Measurements from ENCODE around the gene IQGAP2. TPM values are rescaled to one million over a fixed set of nuclear protein-coding genes. Genes with fewer than 3 reads are reported as not detected.

IQGAP2 gene
- total RNA-seq, 1 donor = 0.36 TPM

DNA sequence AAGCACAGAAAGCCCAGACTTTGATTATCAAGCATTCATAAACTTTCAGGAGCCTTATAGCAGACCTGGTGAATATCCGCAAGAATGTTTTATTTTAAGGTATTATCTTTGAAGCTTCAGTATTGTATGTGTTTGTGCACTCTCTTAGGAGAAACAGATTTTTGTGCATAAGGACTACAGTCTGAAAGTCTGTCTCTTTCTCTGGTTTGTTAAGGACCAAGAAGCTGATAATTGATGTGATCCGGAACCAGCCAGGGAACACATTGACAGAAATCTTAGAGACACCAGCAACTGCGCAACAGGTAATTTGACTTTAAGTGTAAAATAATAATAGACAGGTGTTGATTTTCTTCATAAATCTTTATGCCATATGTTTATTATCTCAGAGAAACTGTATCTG is 290.1 kb downstream of the IQGAP2 start:
- H3K27ac ChIP-seq (ENCODE audit: low read depth, low read length) = no peak overlapping the region
- TF ChIP-seq, protein P1, sequence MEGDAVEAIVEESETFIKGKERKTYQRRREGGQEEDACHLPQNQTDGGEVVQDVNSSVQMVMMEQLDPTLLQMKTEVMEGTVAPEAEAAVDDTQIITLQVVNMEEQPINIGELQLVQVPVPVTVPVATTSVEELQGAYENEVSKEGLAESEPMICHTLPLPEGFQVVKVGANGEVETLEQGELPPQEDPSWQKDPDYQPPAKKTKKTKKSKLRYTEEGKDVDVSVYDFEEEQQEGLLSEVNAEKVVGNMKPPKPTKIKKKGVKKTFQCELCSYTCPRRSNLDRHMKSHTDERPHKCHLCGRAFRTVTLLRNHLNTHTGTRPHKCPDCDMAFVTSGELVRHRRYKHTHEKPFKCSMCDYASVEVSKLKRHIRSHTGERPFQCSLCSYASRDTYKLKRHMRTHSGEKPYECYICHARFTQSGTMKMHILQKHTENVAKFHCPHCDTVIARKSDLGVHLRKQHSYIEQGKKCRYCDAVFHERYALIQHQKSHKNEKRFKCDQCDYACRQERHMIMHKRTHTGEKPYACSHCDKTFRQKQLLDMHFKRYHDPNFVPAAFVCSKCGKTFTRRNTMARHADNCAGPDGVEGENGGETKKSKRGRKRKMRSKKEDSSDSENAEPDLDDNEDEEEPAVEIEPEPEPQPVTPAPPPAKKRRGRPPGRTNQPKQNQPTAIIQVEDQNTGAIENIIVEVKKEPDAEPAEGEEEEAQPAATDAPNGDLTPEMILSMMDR (IDR thresholded peaks at IDR 0.05; ENCODE audit: extremely low read depth, low read depth, low read length) = no peak
- peaks cover 39% of the 10 kb centered on the region for H3K4me1 ChIP-seq (ENCODE audit: insufficient read depth, low read length)
- no peak overlapping the region for H3K4me2 ChIP-seq (ENCODE audit: insufficient read depth, low read length)
- no peak overlapping the region for H2AFZ ChIP-seq (ENCODE audit: low read length)
- H3K36me3 ChIP-seq (ENCODE audit: insufficient read depth, low read length) = no peaks in the 10 kb centered on the region
- H3K9me3 ChIP-seq (ENCODE audit: low read depth, low read length) = no peaks in the 10 kb centered on the region
- H4K20me1 ChIP-seq (ENCODE audit: insufficient read depth, low read length) = no peaks in the 10 kb centered on the region
- H3K79me2 ChIP-seq (ENCODE audit: insufficient read depth, low read length) = no peaks in the 10 kb centered on the region
- no peaks in the 10 kb centered on the region for H3K27me3 ChIP-seq (ENCODE audit: insufficient read depth, low read length)
- DNase-seq (ENCODE audit: insufficient read length, low spot score, missing footprints) = no peak
- no peak overlapping the region for H3K4me3 ChIP-seq (ENCODE audit: insufficient read depth, low read length)

- no peaks in the 10 kb centered on the region for H3K36me3 ChIP-seq (ENCODE audit: insufficient read depth, low read length)
- no peak overlapping the region for H3K4me3 ChIP-seq (ENCODE audit: insufficient read depth, low read length)
- H4K20me1 ChIP-seq (ENCODE audit: insufficient read depth, low read length) = no peaks in the 10 kb centered on the region
- no peaks in the 10 kb centered on the region for H3K27me3 ChIP-seq (ENCODE audit: insufficient read depth, low read length)
- DNase-seq (ENCODE audit: insufficient read length, low spot score, missing footprints) = no peak
- TF ChIP-seq, protein P1 (IDR thresholded peaks at IDR 0.05; ENCODE audit: extremely low read depth, low read depth, low read length) = no peak
- peaks cover 27% of the 10 kb centered on the region for H3K4me1 ChIP-seq (ENCODE audit: insufficient read depth, low read length)
- no peak overlapping the region for H3K4me2 ChIP-seq (ENCODE audit: insufficient read depth, low read length)
- no peak overlapping the region for H2AFZ ChIP-seq (ENCODE audit: low read length)
- no peaks in the 10 kb centered on the region for H3K9me3 ChIP-seq (ENCODE audit: low read depth, low read length)
- H3K79me2 ChIP-seq (ENCODE audit: insufficient read depth, low read length) = no peaks in the 10 kb centered on the region
- no peak overlapping the region for H3K27ac ChIP-seq (ENCODE audit: low read depth, low read length)
Measured at GRCh38 chr5:76694317-76694716, 291.2 kb downstream of the IQGAP2 start.

- Histone ChIP-seq H3K4me3 (ENCODE audit: insufficient read depth, low read length) (no peak overlapping the region), H3K27me3 (ENCODE audit: insufficient read depth, low read length) (no peaks in the 10 kb centered on the region), H3K27ac (ENCODE audit: low read depth, low read length) (no peak overlapping the region), H2AFZ (ENCODE audit: low read length) (no peak overlapping the region), H3K36me3 (ENCODE audit: insufficient read depth, low read length) (no peaks in the 10 kb centered on the region), H3K4me2 (ENCODE audit: insufficient read depth, low read length) (no peak overlapping the region), H3K4me1 (ENCODE audit: insufficient read depth, low read length) (peaks cover 17% of the 10 kb centered on the region), H3K79me2 (ENCODE audit: insufficient read depth, low read length) (no peaks in the 10 kb centered on the region), H3K9me3 (ENCODE audit: low read depth, low read length) (no peaks in the 10 kb centered on the region), H4K20me1 (ENCODE audit: insufficient read depth, low read length) (no peaks in the 10 kb centered on the region)
- TF ChIP-seq, protein P1 (IDR thresholded peaks at IDR 0.05; ENCODE audit: extremely low read depth, low read depth, low read length) = no peak
- DNase-seq (ENCODE audit: insufficient read length, low spot score, missing footprints) = no peak
Measured at GRCh38 chr5:76695346-76695745, 292.3 kb downstream of the IQGAP2 start.

GRCh38 chr5:76696251-76696650 is 293.2 kb downstream of the IQGAP2 start:
- TF ChIP-seq, protein P1 (IDR thresholded peaks at IDR 0.05; ENCODE audit: extremely low read depth, low read depth, low read length) = no peak
- Histone ChIP-seq H4K20me1 (ENCODE audit: insufficient read depth, low read length) (no peaks in the 10 kb centered on the region), H3K27me3 (ENCODE audit: insufficient read depth, low read length) (no peaks in the 10 kb centered on the region), H3K79me2 (ENCODE audit: insufficient read depth, low read length) (no peaks in the 10 kb centered on the region), H3K4me1 (ENCODE audit: insufficient read depth, low read length) (peaks cover 12% of the 10 kb centered on the region), H3K27ac (ENCODE audit: low read depth, low read length) (no peak overlapping the region), H3K36me3 (ENCODE audit: insufficient read depth, low read length) (no peaks in the 10 kb centered on the region), H3K4me3 (ENCODE audit: insufficient read depth, low read length) (no peak overlapping the region), H3K4me2 (ENCODE audit: insufficient read depth, low read length) (no peak overlapping the region), H2AFZ (ENCODE audit: low read length) (no peak overlapping the region), H3K9me3 (ENCODE audit: low read depth, low read length) (no peaks in the 10 kb centered on the region)
- no peak for DNase-seq (ENCODE audit: insufficient read length, low spot score, missing footprints)

Data from osteoblast (primary cell).